ENCODE measurements around the gene OSBPL1A.

The OSBPL1A gene

DNA sequence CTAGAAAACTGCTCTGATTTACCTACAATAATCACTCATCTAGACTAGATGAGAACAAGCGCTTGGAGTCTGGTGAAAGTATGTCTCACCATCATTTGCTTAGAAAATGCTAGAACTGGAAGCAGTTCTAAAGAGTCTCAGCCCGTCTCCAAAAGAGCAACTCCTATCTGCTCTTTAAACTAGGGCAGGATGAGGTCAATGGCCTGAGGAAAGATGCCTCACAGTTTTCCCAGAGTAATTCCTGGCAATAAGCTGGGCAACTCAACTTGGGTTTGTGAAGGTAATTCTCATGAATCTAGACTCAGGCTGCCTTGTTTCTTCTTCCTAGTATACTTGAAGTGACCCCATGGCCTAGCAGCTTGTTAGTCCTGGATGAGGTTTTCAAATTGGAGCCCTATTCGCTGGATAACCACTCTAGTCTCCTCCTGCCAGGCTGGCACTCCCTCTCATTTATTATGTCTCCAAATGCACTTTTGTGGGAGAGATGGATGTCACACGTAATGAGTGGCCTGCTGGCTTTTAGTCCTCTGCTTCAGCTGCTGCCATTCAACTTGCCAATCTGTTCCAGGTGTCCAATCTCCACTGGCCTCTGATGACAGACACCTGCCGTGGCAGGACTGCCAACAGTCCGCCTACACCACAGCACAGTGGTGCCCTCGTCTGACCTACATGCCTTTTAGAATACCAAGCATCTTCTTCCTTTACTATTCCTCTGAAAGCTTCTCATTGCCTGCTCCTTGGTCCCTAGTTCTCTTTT lies 177.9 kb downstream of the OSBPL1A start:
- Histone ChIP-seq H3K4me3 (replicated peaks; ENCODE audit: low read depth, low read length) (no peak overlapping the region), H3K36me3 (ENCODE audit: control insufficient read depth, insufficient read depth, low read length) (no peaks in the 10 kb centered on the region), H3K27me3 (replicated peaks; ENCODE audit: control insufficient read depth, insufficient read depth, low read length) (no peaks in the 10 kb centered on the region)
- no peak for DNase-seq (ENCODE audit: extremely low read depth, insufficient read length)
- TF ChIP-seq, protein P1, sequence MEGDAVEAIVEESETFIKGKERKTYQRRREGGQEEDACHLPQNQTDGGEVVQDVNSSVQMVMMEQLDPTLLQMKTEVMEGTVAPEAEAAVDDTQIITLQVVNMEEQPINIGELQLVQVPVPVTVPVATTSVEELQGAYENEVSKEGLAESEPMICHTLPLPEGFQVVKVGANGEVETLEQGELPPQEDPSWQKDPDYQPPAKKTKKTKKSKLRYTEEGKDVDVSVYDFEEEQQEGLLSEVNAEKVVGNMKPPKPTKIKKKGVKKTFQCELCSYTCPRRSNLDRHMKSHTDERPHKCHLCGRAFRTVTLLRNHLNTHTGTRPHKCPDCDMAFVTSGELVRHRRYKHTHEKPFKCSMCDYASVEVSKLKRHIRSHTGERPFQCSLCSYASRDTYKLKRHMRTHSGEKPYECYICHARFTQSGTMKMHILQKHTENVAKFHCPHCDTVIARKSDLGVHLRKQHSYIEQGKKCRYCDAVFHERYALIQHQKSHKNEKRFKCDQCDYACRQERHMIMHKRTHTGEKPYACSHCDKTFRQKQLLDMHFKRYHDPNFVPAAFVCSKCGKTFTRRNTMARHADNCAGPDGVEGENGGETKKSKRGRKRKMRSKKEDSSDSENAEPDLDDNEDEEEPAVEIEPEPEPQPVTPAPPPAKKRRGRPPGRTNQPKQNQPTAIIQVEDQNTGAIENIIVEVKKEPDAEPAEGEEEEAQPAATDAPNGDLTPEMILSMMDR (IDR thresholded peaks at IDR 0.05; ENCODE audit: insufficient read depth, low read length, poor library complexity, severe bottlenecking): no peak

DNA sequence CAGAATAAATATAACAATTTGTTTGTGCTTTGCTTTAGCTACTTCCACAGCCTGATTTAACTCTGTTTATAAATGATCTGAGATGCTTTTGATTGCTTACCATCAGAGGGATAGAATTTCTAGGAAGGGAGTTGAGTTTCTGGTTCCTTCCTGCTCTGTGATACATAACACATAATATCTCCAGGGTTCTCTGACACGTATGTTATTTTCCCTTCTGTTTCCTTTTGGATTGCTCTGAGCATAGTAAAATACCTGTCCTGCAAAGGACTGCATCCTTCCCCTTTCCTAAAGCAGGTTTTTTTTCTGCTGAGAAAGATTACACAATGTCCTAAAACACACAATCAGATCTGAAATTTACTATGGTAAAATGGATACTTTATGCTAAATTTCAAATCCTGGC lies 182.7 kb downstream of the OSBPL1A start:
- H3K36me3 ChIP-seq (ENCODE audit: control insufficient read depth, insufficient read depth, low read length): no peaks in the 10 kb centered on the region
- no peaks in the 10 kb centered on the region for H3K27me3 ChIP-seq (replicated peaks; ENCODE audit: control insufficient read depth, insufficient read depth, low read length)
- TF ChIP-seq, protein P1 (IDR thresholded peaks at IDR 0.05; ENCODE audit: insufficient read depth, low read length, poor library complexity, severe bottlenecking): no peak
- no peak overlapping the region for H3K4me3 ChIP-seq (replicated peaks; ENCODE audit: low read depth, low read length)
- DNase-seq (ENCODE audit: extremely low read depth, insufficient read length): no peak

DNA sequence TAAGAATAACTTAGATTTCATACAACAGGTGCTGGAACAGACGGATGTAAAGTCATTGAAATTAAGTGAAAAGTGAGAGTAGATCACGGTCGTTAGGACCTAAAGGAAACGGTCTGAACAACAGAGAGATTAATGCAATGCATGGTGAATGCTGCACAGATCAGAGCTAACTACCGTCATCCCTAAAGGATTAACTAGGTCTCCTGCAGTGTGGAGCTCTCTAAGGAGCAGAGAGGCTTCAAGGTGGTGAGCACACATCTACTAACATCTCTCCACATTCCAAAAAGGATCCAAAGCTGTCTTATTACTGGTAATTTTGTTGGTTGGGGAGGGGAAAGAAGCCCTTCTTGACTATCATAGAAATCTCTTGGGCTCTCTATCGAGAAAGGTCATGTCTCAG lies 183.5 kb downstream of the OSBPL1A start:
- no peak overlapping the region for H3K4me3 ChIP-seq (replicated peaks; ENCODE audit: low read depth, low read length)
- no peak for DNase-seq (ENCODE audit: extremely low read depth, insufficient read length)
- H3K36me3 ChIP-seq (ENCODE audit: control insufficient read depth, insufficient read depth, low read length): no peaks in the 10 kb centered on the region
- TF ChIP-seq, protein P1 (IDR thresholded peaks at IDR 0.05; ENCODE audit: insufficient read depth, low read length, poor library complexity, severe bottlenecking): no peak
- H3K27me3 ChIP-seq (replicated peaks; ENCODE audit: control insufficient read depth, insufficient read depth, low read length): no peaks in the 10 kb centered on the region

DNA sequence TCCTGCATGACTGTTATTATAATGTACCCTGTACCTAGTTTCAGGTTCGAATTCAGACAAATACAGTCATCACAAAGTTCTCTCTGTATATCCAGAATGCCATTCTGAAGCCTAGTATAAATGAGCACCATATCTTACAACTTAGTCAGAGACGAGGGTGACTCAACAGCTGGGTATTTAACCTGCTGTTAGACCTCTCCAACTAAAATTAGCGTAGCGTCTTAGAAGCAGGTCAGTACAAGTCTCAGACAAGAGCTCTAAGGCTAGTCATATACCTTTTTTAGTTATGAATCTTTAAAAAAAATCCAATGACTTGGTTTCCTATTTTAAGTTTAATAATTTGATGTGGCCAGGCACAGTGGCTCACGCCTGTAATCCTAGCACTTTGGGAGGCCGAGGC lies 184.7 kb downstream of the OSBPL1A start:
- DNase-seq (ENCODE audit: extremely low read depth, insufficient read length): no peak
- H3K36me3 ChIP-seq (ENCODE audit: control insufficient read depth, insufficient read depth, low read length): no peaks in the 10 kb centered on the region
- no peak overlapping the region for H3K4me3 ChIP-seq (replicated peaks; ENCODE audit: low read depth, low read length)
- H3K27me3 ChIP-seq (replicated peaks; ENCODE audit: control insufficient read depth, insufficient read depth, low read length): no peaks in the 10 kb centered on the region
- TF ChIP-seq, protein P1 (IDR thresholded peaks at IDR 0.05; ENCODE audit: insufficient read depth, low read length, poor library complexity, severe bottlenecking): no peak

DNA sequence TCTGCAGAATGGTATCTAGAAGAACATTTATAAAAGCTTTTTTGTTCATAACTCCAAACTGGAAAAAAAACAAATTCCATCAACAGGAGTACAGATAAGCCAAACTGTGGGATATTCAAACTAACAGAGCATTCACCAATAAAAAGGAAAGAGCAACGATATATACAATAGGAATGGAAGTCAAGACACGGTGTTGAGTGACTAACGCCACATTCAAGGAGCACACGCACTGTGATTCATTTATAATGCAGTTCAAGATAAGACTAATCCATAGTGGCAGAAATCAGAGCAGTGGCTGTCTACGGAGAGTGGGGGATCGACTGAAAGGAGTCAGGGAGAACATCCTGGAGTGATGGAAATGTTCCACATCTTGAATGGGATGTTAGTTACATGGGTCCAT lies 188.1 kb downstream of the OSBPL1A start:
- no peak overlapping the region for H3K4me3 ChIP-seq (replicated peaks; ENCODE audit: low read depth, low read length)
- no peaks in the 10 kb centered on the region for H3K36me3 ChIP-seq (ENCODE audit: control insufficient read depth, insufficient read depth, low read length)
- no peak for DNase-seq (ENCODE audit: extremely low read depth, insufficient read length)
- no peaks in the 10 kb centered on the region for H3K27me3 ChIP-seq (replicated peaks; ENCODE audit: control insufficient read depth, insufficient read depth, low read length)
- TF ChIP-seq, protein P1 (IDR thresholded peaks at IDR 0.05; ENCODE audit: insufficient read depth, low read length, poor library complexity, severe bottlenecking): no peak
